Pons (tissue), 1 donor: ENCODE data around the gene PTPRB.

Experiments used
- DNase-seq: peaks from one replicate; pipeline ENCODE4 v3.0.0-alpha.2; 2016; ENCODE audit warnings: low spot score

The PTPRB gene

GRCh38 chr12:70637303-70638085, at the start of gene PTPRB:
Gene PTPRB (minus strand): TSS chr12:70637429. CDS start chr12:70637395, 34 bp downstream.
- peak; percentile 9 for DNase-seq

GRCh38 chr12:70686907-70687306, 49.7 kb upstream of the PTPRB start:
- DNase-seq, result no peak

GRCh38 chr12:70686299-70686698, 49.1 kb upstream of the PTPRB start:
- DNase-seq, result no peak

- DNase-seq, result no peak
These were observed 46.7 kb upstream of the PTPRB start for GRCh38 chr12:70683976-70684375.

- DNase-seq, result no peak
These were observed 34.5 kb upstream of the PTPRB start for GRCh38 chr12:70671698-70672097.

GRCh38 chr12:70670948-70671347, 33.7 kb upstream of the PTPRB start:
- DNase-seq, result no peak

- no peak for DNase-seq
These were observed 30.0 kb upstream of the PTPRB start for GRCh38 chr12:70667253-70667652.

- DNase-seq, result no peak
These were observed 29.1 kb upstream of the PTPRB start for GRCh38 chr12:70666364-70666763.

GRCh38 chr12:70664465-70664881, 27.2 kb upstream of the PTPRB start:
- peak; percentile 74 for DNase-seq

- no peak for DNase-seq
These were observed 26.6 kb upstream of the PTPRB start for GRCh38 chr12:70663838-70664237.

- no peak for DNase-seq
These were observed 24.4 kb upstream of the PTPRB start for GRCh38 chr12:70661466-70662161.

GRCh38 chr12:70660620-70661219, 23.5 kb upstream of the PTPRB start:
- DNase-seq, result no peak

GRCh38 chr12:70660002-70660604, 22.9 kb upstream of the PTPRB start:
- no peak for DNase-seq

- no peak for DNase-seq
These were observed 21.9 kb upstream of the PTPRB start for GRCh38 chr12:70659077-70659606.

- DNase-seq, result no peak
These were observed 20.5 kb upstream of the PTPRB start for GRCh38 chr12:70657616-70658286.

- no peak for DNase-seq
These were observed 15.2 kb upstream of the PTPRB start for GRCh38 chr12:70652451-70652850.

- DNase-seq, result no peak
These were observed 11.6 kb upstream of the PTPRB start for GRCh38 chr12:70648831-70649230.

- DNase-seq, result no peak
These were observed 11.0 kb upstream of the PTPRB start for GRCh38 chr12:70648191-70648590.

GRCh38 chr12:70646850-70647249, 9.6 kb upstream of the PTPRB start:
- no peak for DNase-seq

GRCh38 chr12:70645494-70646317, 8.5 kb upstream of the PTPRB start:
- no peak for DNase-seq

- no peak for DNase-seq
These were observed 7.6 kb upstream of the PTPRB start for GRCh38 chr12:70644861-70645260.
